Gastroesophageal sphincter (tissue), 3 donors: Measurements from ENCODE around the gene PPP2R5B.

Source experiments
- CTCF ChIP-seq, 4 experiments: fragments of 200-600 bp in 2 of 4; fragments of 450-650 bp in 2 of 4; sonication (generic) in 1 of 4; IDR thresholded peaks; one replicate each; pipeline ENCODE4 v1.5.1; 2017 to 2019; ENCODE audit warnings: antibody characterized with exemption in 4 of 4, mild to moderate bottlenecking in 2 of 4, moderate library complexity in 2 of 4
- EP300 ChIP-seq: sonication (generic); formaldehyde crosslinking; IDR thresholded peaks from one replicate; pipeline ENCODE4 v1.6.1; 2017; ENCODE audit warnings: antibody characterized with exemption, mild to moderate bottlenecking
- POLR2AphosphoS5 ChIP-seq: sonication (generic); formaldehyde crosslinking; IDR thresholded peaks from one replicate; pipeline ENCODE4 v1.6.1; 2017; ENCODE audit warnings: antibody characterized with exemption

- TF ChIP-seq POLR2AphosphoS5 = no peak
- TF ChIP-seq CTCF (IDR thresholded peaks at IDR 0.05) = no peak
- TF ChIP-seq EP300 = no peak
These were observed 34.0 kb upstream of the PPP2R5B start for GRCh38 chr11:64890522-64890939.
